ENCODE results near the gene NUDT8.
"Not testable (repeated sequence)": the region's sequence is repeated elsewhere in the genome, so short reads cannot be mapped to it uniquely, and the experiment has no call there.

Gene NUDT8

GRCh38 chr11:67611704-67612587, 17.8 kb downstream of the NUDT8 start:
- DNase-seq (ENCODE audit: low read depth) = no peak

- no peak for DNase-seq (ENCODE audit: low read depth)
Measured at GRCh38 chr11:67611165-67611564, 18.6 kb downstream of the NUDT8 start.

DNA sequence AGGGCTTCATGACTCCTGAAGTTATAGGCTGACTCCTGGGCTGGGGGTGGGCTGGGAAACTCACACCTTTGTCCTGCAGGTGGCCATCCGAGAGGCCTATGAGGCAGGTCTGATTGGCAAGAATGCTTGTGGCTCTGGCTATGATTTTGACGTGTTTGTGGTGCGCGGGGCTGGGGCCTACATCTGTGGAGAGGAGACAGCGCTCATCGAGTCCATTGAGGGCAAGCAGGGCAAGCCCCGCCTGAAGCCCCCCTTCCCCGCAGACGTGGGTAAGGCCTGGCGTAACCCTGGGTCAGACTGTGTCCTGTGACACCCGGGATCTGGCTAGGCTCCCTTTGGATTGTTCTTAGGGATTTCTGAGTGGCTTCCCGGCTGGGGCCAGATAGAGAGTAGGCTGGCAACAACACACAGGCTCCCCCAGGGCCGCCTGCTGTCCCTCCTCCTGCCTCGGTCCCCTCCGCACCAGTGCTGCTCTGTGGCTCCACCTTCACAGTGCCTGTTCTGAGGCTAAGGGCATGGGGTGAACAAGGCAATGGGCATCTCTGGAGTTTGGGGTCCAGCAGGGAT, 19.4 kb downstream of the NUDT8 start:
- DNase-seq (ENCODE audit: low read depth) = no peak

DNA sequence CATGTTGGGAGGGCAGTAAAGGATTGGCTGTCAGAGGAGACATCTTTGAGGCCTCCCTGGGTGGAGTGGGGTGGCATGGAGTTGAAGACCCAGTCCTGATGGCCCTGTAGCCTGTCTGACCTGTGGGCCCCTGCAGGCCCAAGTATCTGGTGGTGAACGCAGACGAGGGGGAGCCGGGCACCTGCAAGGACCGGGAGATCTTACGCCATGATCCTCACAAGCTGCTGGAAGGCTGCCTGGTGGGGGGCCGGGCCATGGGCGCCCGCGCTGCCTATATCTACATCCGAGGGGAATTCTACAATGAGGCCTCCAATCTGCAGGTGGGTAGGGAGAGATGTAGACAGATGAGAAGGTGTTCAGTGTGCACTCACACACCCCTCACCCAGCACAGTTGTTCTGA, 20.4 kb downstream of the NUDT8 start:
- DNase-seq (ENCODE audit: low read depth) = no peak

- no peak for DNase-seq (ENCODE audit: low read depth)
Measured at GRCh38 chr11:67608486-67608885, 21.3 kb downstream of the NUDT8 start.

DNA sequence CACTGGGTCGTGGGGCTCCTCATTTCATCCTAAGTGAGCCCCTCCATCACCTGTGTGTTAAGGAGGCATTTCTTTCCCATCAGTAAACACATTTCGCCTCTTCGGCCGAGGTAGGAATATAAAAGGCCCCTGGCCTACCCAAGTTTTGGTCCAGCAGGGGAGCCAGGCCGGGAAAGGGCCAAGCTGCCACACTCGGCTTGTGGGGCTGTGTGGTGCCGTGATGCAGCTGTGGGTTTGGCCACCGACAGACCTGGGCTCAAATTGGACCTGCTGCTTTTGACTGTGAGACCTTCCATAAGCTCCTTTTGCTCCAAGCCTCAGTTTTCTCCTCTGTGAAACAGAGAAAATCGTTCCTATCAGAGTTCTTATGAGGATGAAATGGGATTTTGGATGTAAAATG, 22.2 kb downstream of the NUDT8 start:
- no peak for DNase-seq (ENCODE audit: low read depth)

DNA sequence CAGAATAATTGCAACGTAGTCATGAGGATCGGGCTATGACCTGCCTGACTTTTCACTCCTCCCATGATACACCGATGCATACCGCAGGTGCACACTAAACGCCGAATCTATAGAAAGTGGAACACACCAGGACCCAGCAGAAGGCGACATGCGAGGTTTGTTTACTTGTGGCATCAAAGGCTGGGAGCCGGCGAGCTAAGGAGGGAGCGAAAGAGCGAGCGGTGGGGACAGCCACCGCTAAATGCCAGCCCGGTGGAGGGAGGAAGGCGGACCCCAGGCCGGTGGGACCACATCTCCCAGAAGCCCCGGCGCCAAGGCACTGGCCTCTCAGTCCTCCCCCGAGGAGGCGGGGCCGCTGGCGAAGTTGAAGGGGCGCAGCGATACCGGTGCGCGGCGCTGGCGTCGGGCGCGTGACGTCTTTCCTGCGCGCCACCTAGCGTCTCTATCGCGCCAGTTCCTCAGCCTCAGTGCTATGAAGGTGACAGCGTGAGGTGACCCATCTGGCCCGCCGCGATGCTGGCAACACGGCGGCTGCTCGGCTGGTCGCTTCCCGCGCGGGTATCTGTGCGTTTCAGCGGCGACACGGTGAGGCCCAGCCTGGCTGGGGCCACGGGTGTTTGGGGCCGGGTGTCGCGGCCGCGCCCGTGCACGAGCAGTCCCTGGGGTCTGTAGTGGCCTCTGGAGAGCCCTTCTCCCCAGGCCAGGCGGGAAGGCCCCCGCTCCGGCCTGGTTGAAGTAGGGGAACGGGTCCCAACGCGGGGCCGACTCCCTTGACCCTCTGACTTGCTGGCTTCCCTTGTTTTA, 23.0 kb downstream of the NUDT8 start, which contains the start of gene NDUFV1:
TSS of gene NDUFV1 (plus strand) at position 445 of the 804 bp plus-strand sequence. CDS start at position 514, 69 bp downstream.
- peak; percentile 87 for DNase-seq (ENCODE audit: low read depth)

DNA sequence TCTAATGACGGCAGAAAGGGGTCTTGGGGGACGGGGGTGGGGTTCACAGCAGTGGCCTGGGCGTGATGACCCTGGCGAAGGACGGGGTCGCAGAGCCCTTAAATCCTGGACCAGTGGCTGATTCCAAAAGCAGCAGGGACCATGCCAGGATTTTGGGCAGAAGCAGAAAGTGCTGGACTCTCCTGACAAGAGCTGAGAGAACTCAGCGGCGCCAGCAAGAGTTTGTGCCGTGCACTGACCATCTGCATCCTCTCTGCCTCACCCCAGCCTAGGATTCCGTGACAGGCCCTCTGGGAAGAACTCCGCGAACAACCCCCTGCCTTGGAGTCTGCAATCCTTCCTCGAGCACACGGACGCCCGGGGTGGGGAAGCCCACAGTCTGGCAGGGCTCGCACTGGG, 23.6 kb downstream of the NUDT8 start:
- DNase-seq (ENCODE audit: low read depth) = no peak

DNA sequence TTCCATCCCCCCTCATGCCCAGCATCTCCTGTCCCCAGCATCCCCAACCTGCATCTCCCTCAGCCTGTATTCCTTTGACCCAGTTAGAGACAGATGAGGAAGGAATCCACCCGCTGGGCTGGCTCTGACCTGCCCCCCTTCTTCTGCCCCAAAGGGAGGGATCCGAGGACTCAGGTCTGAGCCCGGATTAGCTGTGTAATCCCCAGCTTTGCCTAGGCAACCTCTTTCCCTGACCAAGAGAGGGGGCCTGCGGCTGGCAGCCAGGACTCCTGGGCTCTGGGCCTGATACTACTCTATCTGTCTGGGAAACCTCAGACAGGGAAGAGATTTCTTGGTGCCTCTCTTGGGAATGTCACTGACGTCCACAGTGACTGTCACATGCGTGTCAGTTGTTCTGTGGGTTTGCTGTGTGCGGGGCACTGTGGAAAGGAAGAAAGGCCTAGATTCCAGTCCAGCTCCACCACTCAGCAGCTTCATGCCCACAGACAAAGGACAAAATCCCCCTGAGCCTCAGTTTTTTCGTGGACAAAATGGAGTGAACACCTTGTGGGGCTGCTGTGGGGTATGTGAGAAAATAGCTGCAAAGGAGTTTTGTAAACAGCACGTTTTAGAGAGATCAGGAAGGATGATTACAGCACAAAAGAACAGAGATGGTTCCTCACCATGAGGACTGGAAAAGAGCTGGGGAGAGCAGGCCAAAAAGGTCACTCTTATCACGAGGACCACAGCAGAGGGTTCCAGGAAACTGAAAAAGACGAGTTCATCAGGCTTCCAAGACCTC, 24.3 kb downstream of the NUDT8 start:
- no peak for DNase-seq (ENCODE audit: low read depth)

DNA sequence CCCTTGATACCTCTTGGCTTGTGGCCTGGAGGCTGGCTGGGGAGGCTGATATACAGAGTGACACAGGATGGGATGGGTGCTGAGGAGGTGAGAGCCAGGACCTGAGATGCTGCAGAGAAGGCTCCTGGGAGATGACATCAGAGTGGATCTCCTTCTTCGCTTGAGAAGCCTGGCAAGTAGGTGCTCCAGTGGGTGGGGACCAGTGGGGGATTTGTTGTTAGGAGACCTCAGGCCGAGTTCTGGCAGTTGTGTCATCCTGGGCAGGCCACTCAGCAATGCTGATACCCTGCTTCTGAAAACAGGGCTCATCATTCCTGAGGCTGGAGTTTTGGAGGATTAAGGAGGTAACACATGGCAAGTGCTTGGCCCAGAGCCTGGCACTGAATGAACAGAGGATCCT, 24.9 kb downstream of the NUDT8 start:
- no peak for DNase-seq (ENCODE audit: low read depth)

DNA sequence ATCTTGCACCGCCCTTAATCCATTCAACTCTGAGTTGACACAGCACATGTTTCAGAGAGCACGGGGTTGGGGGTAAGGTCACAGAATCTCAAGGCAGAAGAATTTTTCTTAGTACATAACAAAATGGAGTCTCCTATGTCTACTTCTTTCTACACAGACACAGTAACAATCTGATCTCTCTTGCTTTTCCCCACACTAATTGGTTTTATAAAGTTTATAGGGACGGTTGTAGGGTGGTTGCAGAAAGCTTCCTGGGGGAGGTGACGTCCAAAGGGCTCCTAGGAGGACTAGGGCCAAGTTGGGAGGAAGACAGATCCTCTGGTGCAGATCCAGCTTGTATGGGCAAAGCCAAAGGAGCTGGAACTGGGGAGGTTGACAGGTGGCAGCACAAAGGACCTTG, 25.6 kb downstream of the NUDT8 start:
- not testable (repeated sequence) for DNase-seq (ENCODE audit: low read depth)

- DNase-seq (ENCODE audit: low read depth) = no peak
Measured at GRCh38 chr11:67601098-67601497, 28.6 kb downstream of the NUDT8 start.

DNA sequence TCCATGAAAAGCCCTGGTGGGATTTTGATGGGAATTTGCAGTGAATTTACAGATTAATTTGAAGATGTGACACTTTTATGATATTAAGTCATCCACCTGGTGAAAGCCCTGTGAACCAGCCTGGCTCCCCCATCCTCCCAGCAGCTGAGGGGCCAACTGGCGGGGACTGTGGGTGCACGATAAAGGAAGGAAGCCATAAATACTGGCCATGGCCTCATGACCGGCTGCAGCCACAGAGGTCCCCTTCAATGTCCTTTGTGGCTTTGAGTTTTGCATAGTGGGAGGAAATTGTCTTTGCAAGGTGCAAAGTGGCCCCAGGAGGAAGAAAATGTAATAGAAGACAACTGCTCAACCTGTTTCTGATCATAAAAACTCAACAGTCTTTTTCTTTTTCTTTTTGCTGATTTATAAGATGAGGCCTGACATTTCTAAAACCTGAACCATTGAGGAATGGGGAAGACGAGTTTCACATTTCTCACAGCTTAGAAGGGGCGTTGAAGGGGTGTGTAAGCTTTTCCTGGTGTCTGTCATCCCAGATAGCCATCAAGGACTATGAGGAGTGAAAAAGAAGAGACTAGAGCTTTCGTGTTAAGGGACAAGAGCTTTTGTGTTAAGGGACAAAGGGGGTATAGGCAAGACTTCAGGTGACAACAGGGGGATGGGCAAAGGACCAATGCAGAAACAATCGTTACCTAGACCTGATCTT, 29.3 kb downstream of the NUDT8 start:
- no peak for DNase-seq (ENCODE audit: low read depth)

DNA sequence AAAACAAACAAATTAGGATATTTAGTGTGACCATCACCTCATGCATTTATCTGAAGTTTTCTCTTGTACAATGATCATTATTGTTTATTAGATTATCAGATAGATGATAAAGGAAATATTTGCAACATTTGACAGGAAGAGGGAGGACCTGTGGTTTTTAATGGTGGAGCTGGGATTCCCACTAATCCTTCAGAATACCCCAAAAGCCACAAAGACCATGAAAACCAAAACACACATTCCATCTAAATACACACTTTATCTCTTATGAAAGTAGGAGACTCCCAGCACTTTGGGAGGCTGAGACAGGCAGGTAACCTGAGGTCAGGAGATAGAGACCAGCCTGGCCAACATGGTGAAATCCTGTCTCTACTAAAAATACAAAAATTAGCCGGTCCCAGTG, 30.6 kb downstream of the NUDT8 start:
- DNase-seq (ENCODE audit: low read depth) = no peak

DNA sequence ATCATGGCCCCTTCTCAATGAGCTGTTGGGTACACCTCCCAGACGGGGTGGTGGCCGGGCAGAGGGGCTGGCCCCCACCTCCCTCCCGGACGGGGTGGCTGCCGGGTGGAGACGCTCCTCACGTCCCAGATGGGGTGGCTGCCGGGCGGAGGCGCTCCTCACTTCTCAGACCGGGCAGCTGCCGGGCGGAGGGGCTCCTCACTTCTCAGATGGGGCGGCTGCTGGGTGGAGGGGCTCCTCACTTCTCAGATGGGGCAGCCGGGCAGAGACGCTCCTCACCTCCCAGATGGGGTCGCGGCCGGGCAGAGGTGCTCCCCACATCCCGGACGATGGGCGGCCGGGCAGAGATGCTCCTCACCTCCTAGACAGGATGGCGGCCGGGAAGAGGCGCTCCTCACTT, 31.8 kb downstream of the NUDT8 start:
- DNase-seq (ENCODE audit: low read depth) = not testable (repeated sequence)

GRCh38 chr11:67597458-67597857, 32.3 kb downstream of the NUDT8 start:
- not testable (repeated sequence) for DNase-seq (ENCODE audit: low read depth)

- no peak for DNase-seq (ENCODE audit: low read depth)
Measured at GRCh38 chr11:67596753-67597300, 32.9 kb downstream of the NUDT8 start.

GRCh38 chr11:67594480-67594879, 35.3 kb downstream of the NUDT8 start:
- no peak for DNase-seq (ENCODE audit: low read depth)

DNA sequence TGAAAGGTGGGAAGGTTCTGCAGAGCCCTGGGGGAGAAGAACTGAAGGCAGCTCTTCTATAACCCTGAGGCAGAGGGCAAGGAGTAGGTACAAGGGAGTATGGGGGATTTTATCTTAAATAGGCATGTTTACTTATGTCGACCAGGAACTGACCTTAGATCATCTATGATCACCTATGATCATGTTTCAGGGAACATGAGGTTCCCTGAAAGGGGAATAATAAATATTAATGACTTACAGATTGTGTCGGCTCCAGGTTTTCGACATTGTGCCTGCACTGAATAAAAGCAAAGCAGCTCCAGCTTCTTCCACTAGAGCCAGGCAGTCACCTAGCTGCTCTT, 36.2 kb downstream of the NUDT8 start:
- no peak for DNase-seq (ENCODE audit: low read depth)

- DNase-seq (ENCODE audit: low read depth) = no peak
Measured at GRCh38 chr11:67592880-67593564, 36.7 kb downstream of the NUDT8 start.

All from stromal cell of bone marrow (primary cell).